Activated naive CD4-positive, alpha-beta T cell (primary cell): ENCODE data around the gene GNAT3.

Experiments
- DNase-seq, 4 experiments: peaks; one replicate each; lab custom pipeline; 2025; lab: John Stamatoyannopoulos, UW

Gene GNAT3

GRCh38 chr7:80511964-80512363 lies at the start of gene GNAT3:
GNAT3 (minus strand) TSS chr7:80512064; CDS start chr7:80511926, 138 bp downstream.
- DNase-seq, result no peak

- DNase-seq, result no peak
Measured at GRCh38 chr7:80558116-80558515, 46.3 kb upstream of the GNAT3 start.

- DNase-seq, result no peak
Measured at GRCh38 chr7:80552031-80552694, 40.3 kb upstream of the GNAT3 start.

- no peak for DNase-seq
Measured at GRCh38 chr7:80550005-80550404, 38.1 kb upstream of the GNAT3 start.

GRCh38 chr7:80548840-80549530 lies 37.1 kb upstream of the GNAT3 start:
- no peak for DNase-seq

- no peak for DNase-seq
Measured at GRCh38 chr7:80542398-80542797, 30.5 kb upstream of the GNAT3 start.

- DNase-seq, result no peak
Measured at GRCh38 chr7:80540836-80541235, 29.0 kb upstream of the GNAT3 start.

- no peak for DNase-seq
Measured at GRCh38 chr7:80537091-80537490, 25.2 kb upstream of the GNAT3 start.

GRCh38 chr7:80536426-80536825 lies 24.6 kb upstream of the GNAT3 start:
- DNase-seq, result no peak

- DNase-seq, result no peak
Measured at GRCh38 chr7:80533287-80533686, 21.4 kb upstream of the GNAT3 start.

- DNase-seq, result no peak
Measured at GRCh38 chr7:80532153-80532552, 20.3 kb upstream of the GNAT3 start.

- DNase-seq, result no peak
Measured at GRCh38 chr7:80530136-80530535, 18.3 kb upstream of the GNAT3 start.

GRCh38 chr7:80529362-80529761 lies 17.5 kb upstream of the GNAT3 start:
- no peak for DNase-seq

GRCh38 chr7:80528689-80529088 lies 16.8 kb upstream of the GNAT3 start:
- no peak for DNase-seq

GRCh38 chr7:80526472-80526871 lies 14.6 kb upstream of the GNAT3 start:
- no peak for DNase-seq

- no peak for DNase-seq
Measured at GRCh38 chr7:80524693-80525092, 12.8 kb upstream of the GNAT3 start.

GRCh38 chr7:80521809-80522208 lies 9.9 kb upstream of the GNAT3 start:
- DNase-seq, result no peak

GRCh38 chr7:80520199-80520598 lies 8.3 kb upstream of the GNAT3 start:
- no peak for DNase-seq

- DNase-seq, result no peak
Measured at GRCh38 chr7:80517282-80517747, 5.5 kb upstream of the GNAT3 start.

- DNase-seq, result no peak
Measured at GRCh38 chr7:80515298-80515697, 3.4 kb upstream of the GNAT3 start.

- no peak for DNase-seq
Measured at GRCh38 chr7:80510021-80510420, 1.8 kb downstream of the GNAT3 start.

- no peak for DNase-seq
Measured at GRCh38 chr7:80508440-80508839, 3.4 kb downstream of the GNAT3 start.

GRCh38 chr7:80505900-80506500 lies 5.9 kb downstream of the GNAT3 start:
- no peak for DNase-seq
